Putamen (tissue), 1 donor: ENCODE measurements around the gene SLC9A9.

Experiments
- DNase-seq: peaks from one replicate; pipeline ENCODE4 v3.0.0-alpha.2; 2016; ENCODE audit warnings: low spot score

SLC9A9 gene

DNA sequence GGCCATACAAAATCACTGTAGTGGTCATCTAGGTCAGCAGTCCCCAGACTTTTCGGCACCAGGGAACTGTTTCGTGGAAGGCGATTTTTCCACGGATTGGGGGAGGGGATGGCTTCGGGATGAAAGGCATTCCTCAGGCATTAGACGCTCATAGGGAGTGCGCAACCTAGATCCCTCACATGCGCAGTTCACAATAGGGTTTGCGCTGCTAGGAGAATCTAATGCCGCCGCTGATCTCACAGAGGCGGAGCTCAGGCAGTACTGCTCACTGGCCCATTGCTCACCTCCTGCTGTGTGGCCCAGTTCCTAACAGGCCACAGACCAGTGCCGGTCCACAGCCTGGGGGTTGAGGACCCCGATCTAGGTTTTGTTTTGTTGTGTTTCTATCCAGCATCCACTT is 200.1 kb downstream of the SLC9A9 start:
- no peak for DNase-seq

DNA sequence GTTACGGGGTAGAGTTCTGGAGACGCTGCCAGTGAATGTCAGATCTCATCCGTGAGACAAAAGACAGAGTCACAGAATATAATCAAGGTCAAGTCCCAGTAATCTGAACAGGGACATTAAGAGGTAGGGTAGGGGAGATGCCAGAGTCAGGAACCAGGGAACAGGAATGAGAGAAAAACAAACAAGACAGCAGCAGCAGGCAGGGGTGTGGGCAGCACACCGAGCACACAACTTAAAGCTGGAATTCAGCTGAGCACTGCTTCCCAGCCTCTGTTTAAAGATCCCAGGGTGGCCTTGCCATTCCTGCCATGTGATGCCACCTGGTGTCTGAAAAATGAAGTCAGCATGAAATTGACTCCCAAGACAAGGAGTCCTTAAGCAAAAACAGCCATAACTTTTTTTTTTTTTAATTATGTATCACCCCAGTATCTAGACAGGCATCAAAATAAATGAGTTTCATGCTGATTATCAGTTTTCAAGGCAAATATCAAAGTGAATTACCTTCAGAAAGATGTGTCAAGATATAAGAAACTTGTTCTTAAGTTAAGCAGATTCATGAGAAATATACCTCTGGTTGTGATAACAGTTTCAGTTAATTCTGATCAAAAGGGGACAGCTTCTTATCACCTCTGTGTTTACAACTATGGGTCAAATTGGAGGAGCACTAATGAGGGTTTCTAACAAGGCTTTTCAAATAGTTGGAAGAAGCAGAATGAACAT is 203.7 kb downstream of the SLC9A9 start:
- peak; percentile 48 for DNase-seq

DNA sequence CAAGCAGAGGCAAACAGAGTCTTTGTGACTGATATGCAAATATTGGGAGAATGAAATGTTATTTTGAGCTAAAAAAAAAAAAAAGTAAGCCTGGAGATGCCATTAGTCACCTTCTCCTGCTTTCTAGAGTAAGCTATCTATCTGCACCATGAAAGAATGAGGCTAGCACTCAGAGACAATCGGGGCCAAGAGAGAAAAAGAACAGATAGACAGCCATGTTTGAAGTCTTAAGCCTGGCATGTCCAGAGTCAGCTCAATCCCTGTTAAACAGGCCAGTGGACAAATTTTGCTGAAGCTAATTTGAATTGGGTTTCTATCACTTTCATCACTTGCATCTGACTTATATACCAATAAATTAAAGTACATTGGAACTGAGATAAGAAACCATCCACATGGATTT is 204.4 kb downstream of the SLC9A9 start:
- no peak for DNase-seq

DNA sequence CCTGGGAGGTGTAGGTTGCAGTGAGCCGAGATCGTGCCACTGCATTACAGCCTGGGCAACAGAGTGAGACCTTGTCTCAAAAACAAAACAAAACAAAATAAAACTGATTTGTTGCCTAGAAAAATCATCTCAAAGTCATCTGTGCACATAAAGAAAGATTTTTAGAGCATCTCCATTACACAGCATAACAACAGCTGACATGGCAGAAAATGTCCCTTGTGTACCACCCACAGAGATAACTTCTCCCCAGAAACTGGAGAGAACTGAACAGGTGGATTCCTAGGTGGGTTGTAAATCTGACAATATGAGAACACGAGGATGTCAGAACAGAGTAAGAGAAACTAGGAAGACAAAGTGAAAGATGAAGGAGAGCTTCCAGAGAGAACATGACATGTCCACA is 207.5 kb downstream of the SLC9A9 start:
- DNase-seq, result no peak

DNA sequence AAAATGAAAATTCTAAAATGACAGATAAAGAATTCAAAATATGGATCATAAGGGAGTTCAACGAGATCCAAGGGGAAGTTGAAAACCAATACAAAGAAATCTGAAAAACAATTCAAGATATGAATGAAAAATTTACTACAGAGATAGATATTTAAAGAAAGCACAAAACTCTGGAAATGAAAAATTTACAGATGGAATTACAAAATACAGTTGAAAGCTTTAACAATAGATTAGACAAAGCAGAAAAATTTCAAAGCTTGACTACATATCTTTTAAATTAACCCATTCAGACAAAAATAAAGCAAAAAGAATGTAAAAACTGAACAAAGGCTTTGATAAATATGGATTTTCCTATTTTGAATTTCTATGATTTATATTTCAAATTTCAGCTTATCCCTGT is 211.1 kb downstream of the SLC9A9 start:
- DNase-seq, result no peak

DNA sequence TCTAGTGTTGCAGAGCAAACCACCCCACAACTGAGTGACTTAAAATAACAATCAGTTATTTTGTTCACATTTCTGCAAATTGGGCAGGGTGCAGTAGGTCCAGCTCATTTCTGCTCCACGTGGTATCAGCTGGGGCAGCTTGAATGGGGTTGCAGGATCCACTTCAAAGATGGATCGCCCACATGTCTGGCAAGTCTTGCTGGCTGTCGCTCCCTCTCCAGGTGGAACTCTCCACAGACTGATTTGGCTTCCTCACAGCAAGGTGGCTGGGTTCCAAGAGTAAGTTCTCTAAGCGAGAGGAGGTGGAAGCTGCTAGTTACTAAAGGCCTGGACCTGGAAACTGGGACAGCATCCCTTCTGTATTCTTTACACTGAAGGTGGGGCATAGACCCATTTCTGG is 213.3 kb downstream of the SLC9A9 start:
- DNase-seq, result no peak

DNA sequence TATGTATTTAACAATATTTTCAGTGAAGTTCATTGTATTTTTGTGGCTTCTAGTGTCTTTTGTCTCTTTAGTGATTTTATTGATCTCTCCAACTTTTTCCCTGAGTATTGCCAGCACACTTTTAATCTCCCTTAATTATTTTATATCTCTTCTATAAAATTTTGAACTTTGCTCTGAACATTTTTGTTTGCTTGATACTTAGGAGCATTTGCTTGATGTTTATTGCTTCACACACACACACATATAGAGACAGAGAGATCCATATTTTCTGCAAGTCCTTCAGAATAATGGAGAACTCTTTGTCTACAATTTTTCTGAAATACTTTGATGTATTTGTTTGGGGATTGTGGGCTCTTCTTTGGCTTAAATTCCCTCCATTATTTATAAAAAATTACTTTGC is 213.8 kb downstream of the SLC9A9 start:
- DNase-seq, result no peak

DNA sequence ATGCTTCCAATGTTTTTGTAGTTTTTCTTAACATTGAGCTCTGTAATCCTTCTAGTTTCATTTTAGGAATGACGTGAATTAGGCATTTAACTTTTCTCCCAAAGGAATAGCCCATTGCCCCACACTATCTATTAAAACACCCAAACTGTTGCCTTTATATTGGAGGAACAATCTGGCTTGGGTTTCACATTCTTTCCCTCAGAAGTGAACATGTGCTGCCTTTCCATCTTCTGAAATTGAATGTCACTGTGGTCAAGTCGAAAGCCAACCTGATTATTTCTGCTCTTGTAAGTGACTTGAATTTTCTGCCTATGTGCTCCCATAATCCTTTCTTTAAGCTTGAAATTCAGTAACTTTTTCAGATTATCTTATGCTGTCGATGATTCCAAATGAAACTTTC is 214.5 kb downstream of the SLC9A9 start:
- DNase-seq, result no peak

DNA sequence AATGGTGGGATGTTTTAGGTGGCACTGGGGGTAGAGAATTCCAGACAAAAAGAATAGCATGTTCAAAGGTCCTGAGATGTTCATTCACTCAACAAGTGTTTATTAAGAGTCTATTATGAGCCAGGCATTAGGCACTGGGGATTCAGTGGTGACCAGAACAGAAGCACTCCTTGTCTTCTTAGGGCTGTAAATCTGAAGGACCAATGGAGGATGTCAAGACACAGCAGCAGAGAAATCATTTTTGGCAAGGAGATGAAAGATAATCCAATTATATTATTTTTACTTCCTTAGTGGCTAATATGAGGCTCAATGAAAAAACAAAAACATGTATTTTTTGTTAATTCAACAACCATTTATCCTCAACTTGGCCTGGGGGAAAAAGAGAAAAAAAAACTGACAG is 218.5 kb downstream of the SLC9A9 start:
- DNase-seq, result no peak

DNA sequence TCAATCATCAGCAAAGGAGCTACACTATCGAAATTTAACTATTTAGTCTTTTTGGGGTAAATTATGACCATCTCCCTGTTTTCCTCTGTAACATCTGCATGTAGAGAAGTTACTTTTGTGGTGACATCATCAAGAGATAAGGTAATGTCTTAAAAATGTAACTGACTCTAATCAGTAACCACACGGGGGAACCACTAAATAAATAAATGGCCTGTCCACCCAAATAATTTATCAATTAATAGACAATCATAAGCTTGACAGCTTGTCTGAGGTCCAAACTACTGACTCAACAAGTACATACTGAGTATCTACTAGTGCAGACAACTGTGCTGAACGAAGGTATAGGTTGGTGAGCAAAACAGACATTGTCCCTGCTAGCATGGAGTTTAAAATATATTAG is 219.3 kb downstream of the SLC9A9 start:
- DNase-seq, result no peak

DNA sequence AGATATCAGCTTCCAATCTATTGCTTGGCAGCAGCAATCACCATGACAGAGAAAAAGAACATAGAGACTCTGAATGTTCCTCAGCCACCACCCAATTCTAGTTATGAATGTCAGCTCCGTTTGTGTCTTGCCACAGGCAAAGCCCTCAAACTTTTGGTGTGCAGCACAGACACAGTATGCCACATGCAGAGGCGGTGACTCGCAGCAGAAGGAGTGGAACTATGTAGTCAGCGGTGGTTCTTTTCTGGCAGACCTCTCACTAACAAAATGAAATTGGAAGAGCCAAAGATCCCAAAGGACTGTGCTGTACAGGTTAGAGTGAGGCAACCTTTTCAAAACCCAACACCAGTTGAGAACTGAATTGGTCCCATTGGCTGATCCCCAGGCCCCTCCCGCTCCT is 220.9 kb downstream of the SLC9A9 start:
- DNase-seq, result no peak

DNA sequence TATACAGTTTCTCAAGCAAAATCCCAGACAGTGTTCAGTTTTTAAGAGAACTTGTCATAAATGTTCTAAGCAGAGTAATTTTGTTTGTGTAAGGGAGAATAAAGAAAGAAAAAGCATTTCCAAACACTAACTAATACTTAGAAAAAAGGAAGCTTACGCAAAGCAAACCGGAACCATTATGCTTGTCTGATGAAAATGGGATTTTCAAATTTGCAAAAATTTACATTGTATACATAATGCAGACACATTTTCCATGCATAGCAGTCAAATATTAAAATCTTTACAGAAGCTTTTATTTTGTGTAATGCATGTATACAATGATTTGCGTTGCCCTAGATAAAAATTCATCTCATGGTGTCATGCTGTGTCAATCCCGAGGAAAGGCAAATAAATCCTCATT is 229.0 kb downstream of the SLC9A9 start:
- no peak for DNase-seq

DNA sequence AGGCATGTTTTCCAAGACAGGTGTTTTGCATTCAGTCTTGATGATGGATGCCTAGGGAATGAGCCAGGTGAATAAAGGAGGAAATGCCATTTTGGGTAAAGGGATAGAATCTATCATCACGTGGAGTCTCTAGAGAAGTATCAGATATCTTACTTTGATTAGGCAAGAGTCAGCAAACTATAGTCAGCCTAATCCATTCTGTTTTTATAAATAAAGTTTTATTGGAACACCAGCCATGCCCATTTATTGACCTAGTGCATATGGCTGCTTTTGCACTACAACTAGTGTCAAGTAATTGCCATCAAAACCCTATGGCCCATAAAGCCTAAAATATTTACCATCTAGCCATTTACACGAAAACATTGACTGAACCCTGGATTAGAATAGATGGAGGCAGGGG is 231.2 kb downstream of the SLC9A9 start:
- DNase-seq, result no peak

DNA sequence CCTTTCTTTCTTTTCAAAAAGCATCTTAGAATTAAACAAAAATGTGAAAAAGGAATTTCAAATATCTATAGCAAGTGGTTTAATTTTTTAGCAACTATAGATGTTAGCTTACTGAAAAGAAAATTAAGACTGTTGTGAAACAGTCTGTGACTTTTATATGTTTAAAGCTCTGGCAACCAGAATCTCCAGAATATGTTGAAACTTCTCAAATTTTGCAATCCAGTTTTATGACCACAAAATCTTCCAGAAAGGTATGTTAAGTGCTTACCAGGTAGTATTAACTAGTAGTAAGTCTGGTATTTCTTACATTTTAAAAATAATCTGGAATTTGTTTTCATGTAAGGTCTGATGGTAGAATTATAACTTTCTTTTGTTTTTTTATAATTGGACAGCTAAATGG is 235.0 kb downstream of the SLC9A9 start:
- DNase-seq, result no peak

DNA sequence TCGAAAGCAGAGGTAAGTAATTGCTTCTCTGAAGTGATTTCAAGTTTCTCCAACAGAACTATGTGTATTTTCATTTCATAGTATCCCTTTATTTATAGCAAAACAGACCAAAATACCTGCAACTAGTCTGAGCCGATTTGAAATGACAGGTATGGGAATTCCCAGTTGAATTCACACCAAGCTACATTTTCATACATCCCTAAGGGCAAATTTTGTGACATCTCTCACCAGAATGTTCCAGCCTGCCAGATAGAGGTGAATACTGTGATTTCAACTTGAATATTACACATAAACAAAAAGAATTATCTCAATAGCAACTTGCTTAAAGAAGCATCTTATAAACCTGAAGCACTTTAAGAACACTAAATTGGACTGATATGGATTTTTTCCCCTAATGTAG is 235.7 kb downstream of the SLC9A9 start:
- no peak for DNase-seq

DNA sequence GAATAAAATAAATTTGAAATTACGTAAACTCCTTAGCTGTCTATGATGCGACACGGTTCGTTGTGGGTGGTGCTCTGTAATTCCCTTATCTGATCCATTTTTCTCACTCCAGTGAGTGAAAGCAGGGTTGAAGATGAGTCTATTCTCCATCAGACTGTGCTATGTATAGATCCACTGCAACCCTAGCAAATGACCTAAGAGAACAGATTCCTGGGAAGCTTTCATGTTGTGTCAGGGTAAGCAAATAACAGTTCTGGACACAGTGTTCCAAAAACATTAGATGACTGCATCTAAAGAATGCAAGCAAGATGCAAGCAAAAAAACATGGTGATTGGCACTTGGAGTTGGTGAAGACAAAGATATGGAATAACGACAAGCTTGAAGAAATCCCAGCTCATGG is 239.3 kb downstream of the SLC9A9 start:
- DNase-seq, result no peak

DNA sequence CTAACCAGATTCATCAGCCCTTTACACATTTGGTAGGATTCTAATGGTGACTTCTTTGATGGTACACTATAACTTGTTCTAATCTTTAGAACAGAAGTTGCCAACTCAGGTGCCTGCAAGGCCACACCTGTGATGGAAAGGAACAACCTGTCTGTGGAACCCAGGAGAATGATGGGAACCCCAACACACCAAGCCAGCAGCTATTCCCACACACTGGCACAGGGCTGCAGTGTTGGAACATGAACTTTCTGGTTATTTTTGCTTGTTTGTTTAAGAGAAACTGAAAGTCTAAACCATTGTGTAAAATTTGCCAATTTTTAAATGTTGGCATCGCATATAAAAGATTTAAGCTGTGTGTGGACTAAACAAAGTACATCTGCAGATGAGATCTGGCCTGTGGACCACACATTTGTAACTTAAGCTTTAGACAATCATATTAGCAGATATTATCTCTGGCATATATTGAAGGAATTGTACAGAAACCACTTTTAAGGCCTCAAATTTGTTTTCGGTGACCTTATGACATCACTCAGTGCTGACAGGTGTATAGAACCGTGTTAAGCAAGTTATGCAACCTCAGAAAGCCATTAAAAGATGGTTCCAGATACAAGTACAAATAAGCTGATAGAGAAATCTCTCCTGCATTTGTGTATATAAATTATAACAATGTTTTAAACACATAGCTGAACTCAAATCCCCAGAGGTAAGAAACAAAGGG is 242.9 kb downstream of the SLC9A9 start:
- DNase-seq, result no peak

DNA sequence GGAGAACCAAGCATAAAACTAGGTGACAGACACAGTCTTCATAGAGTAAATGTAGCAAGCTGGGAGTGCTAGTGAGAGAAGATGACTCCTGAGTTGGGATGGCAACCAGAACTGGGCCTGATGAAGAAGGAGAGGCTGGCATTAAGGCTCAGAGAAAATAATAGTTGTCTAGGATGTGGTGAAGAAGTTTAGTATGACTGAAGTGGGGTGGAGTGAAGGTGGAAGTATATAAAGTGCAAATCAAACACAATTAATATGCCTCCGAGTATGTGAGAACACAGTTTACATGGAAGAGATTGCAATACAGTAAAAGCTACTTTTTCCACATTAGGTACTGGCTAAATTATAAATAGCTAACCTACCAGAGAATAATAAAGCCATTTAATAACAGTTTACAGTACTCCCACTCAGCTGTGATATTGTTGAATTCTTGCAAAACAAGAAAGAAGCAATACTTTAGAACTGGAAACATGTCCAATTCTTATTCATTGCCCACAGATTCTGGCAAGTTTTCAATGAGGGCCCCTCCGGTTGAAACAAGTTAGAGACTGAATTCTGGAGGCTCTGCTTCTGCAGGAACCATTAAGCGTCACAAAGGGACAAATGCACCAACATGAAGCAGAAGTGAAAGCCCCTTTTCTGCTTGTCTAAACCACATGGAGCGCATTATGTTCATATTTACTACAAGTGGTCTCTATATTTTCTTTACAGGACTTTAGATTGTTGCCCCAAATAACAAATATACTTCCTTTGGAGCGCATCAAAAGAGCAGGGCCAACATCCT is 243.7 kb downstream of the SLC9A9 start:
- no peak for DNase-seq

DNA sequence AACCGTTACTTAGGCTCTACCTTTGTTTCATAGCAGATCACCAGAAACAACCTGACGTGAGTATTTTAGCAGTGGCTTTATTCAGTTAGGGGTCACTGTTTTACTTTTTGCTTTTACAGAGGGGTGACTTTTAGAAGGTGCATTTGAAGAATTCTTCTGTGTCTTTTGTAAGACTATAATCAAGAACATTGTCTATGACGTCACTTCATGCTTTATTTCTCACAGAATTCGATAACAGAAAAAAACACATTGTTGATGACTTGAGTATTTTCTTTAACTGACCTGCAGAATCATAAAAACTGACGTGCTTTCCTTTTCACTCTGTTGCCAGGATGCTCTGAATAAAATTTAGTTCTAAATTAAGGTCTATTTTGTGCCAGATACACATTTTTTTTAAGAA is 244.5 kb downstream of the SLC9A9 start:
- no peak for DNase-seq

DNA sequence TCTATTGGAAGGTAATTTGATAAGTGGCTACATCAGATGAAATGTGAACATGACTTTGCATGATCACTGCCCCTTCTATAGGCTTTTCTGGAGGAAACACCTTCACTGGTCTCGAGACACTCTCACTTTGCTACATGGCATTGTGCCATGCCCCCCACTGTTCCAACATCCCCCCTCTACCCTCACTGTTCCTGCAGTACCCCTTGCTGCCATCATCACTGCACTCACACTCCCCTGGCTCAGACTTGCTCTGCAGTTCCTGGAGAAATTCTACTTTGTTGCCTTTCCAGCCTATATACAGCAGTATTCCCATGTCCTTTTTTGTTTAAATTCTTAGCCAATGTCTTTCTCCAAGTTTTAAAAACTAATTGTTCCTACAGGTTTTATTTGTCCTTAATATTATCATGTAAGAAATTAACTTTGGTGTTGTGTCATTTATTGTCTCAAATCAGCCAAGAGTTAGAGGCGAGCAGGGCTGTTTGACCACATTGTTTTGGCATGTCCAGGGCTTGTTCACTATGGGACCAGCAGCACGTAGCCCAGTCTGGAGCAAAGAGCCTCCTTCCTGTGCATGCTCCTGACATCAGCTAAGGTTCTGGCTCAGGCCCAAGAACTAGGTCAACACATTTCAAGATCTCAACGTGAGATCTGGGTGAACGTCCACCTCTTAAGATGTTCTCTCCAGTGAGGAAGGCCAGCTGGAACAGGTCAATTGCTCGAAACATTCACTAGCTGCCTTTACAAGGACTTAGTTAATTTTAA is 246.4 kb downstream of the SLC9A9 start:
- no peak for DNase-seq

DNA sequence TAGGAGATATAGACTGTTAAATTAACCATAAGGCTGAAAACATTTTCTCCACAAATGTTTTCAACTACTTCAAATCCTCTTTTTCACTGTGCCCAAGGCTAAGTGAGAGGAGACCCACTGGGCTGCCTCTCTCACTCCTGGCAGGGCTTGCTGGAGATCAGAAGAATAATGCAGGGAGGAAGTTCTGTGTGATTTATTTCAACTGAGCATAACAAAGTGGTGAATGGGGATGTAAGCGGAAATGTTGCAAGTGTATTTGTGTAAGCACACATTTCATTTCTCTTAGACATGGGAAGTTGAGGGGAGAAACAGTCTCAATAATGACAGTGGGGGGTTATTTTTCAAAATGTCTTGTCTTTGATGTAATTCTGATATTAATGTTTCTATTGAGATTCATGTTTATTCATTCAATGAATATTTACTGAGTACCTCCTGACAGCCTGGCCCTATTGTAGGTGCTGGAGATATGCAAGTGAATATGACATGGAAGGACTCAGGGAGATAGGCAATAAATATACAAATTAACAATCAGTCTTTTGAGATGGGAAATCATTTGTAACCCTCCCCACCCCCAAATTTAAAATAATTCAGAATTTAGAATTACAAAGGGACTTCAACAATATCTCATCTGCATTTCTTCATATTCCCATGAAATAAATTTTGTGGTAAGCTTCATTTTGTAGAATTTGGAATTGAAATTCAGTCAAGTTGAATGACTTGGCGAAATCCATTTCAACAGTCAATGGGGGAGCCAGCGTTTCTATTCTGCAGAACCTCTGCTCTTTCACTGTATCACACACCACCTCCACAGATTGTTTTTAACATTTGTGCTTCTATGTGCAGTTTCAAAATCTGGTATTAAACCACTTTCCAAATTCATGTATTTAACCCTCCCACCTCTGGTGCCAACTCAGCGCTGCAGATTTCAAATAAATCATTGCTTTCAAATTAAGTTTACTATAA is 247.2 kb downstream of the SLC9A9 start:
- peak; percentile 22 for DNase-seq
